Stimulated activated CD4-positive, alpha-beta T cell treated with anti-CD3 and anti-CD28 coated beads, Interleukin-1b, Interleukin-23, amount 100 ng/mL, for 4 hours (primary cell): Measurements from ENCODE around the gene TSPOAP1.

Experiments
- DNase-seq, 2 donors: peaks; one replicate each; pipeline ENCODE4 v3.0.0-alpha.2; 2020; ENCODE audit warnings: low read depth in 2 of 2

The TSPOAP1 gene

DNA sequence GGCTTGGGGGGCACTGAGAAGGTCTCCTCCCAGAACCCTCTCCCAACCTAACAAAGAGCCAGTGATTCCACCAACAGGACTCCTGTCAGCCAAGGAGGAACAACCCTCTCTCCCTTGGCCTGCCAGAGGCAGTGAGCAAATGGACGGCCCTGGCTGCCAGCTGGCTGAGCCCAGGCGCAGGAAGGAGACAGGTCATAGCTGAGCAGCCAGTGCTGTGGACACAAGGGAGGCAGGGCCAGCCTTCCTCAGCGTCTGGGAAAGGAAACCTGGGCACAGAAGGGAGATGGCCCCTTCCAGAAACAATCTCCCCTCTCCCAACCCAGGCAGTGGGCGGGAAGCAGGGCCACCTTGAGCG lies 50.0 kb downstream of the TSPOAP1 start:
- DNase-seq = no peak

DNA sequence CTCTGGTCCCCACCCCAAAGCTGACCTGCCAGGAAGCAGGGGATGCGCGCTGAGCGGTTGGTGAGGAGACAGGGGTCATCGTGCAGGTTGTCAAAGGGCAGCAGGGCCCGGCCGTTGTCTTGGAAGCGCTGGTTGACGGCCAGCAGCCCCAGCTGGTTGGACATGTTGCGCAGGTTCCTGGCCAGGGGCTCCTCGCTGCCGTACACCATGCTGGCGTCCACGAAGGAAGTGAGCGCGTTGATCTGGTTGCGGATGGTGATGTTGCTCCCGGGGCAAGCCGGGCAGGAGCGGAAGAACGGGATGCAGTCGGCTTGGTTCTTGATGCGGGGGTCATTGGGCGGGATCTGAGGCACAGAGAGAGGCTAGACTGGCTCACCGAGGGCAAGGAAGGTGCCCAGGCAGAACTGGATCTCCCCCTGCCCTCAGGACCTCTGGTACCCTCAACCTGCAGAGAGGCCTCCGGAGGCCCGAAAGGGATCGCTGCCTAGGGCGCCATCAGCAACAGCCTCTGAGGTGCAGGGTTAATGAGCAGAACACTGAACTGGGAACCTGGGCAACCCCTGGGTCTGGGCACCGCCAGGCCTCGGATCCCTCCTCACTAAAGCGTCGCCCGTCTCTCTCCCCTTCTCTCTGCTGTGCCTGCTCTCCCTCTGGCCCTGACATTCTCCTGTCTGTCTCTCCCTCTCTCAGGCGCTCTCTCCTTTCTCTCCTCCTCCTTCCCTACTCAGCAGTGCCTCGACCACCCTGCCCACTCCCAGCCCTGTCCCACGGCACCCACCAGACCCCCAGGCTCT lies 50.6 kb downstream of the TSPOAP1 start:
- no peak for DNase-seq

GRCh38 chr17:58277107-58277801 lies 51.3 kb downstream of the TSPOAP1 start:
- no peak for DNase-seq

- no peak for DNase-seq
Observed at GRCh38 chr17:58276423-58276822, 52.2 kb downstream of the TSPOAP1 start.

DNA sequence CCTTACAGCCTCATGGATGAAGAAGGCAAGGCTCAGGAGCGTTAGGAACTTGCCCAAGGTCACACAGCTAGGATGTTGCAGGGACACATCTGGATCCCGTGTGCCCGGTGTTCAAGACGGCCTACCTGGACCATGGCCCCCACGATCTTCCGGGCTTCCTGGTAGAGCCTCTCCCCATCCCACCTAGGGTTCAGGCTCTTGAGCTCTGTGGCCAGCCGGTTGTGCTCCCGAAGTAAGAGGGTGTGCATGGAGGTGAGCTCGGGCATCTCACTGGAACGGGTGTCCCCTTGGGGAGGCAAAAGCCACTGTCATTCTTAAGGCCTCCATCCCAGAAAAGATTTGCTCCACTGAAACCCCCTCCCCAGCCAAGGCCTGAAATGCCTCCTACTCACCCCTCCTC lies 53.2 kb downstream of the TSPOAP1 start:
- DNase-seq = no peak

DNA sequence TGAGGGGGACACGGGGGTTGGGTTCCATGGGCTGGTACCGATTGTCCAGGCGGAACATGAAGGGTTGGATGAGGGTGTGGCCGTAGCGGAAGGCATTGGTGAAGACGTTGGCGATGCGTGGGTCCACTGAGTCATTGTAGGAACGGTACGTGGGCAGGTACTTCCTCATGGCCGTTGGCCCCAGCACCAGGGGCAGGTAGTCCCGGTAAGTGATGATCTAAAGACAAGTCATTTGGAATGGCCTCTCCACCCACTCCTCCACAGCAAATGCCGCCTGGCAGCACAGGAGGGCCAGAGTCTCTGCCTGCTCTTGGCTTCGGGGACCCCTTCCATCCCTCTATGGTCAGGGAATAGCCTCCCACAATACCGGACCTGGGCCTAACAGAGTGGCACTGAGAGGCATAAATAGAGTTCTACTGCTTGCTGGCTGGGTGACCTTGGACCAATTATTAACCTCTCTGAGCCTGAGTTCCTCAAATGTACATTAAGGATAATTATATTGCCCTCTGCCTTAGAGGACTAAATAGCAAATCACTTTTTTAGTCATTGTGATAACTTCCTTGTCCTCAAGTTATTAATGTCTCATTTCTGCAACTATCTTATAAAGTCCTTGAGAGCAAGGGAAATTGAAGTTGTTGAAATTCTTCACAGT lies 55.0 kb downstream of the TSPOAP1 start:
- no peak for DNase-seq

DNA sequence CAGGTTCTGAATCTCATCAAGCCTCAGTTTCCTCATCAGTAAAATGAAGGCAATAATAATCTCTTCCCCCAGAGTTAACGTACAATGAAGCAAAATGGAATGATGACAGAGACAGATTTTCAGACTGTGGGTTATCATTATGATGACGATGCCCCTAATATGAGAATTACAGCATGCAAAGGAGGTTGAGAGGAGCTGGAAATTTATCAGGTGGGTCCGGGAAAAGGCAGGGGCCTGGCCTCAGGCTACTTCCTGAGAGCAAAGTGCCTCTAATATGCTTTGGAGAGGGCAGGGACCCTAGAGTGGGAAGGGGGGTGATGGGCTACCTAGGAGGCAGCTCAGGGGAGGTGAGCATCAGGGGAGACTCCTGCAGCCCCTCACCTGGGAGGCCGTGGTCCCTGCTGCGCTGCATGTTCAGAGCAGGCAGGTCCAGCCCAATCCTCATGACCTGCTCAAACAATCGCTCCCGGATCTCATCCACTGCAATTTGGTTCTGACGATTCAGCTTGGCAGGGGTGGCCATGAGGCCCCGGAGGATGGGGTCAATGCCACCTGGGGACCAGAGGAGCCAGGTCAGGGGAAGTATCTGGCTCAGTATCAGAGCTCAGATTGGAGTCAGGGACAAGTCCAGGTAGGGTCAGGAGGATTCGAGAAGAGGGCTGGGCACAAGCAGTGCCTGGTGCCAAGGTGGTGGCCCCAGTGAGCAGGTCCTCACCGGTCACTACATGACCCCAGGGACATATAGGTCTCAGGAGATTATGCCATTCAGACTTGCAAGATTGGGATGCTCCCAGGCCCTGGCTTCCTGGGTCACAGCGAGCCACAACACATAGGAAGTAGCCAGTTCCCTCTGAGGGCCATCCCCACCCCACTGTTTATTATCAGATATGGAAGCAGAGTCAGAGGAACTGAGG lies 56.0 kb downstream of the TSPOAP1 start:
- no peak for DNase-seq

DNA sequence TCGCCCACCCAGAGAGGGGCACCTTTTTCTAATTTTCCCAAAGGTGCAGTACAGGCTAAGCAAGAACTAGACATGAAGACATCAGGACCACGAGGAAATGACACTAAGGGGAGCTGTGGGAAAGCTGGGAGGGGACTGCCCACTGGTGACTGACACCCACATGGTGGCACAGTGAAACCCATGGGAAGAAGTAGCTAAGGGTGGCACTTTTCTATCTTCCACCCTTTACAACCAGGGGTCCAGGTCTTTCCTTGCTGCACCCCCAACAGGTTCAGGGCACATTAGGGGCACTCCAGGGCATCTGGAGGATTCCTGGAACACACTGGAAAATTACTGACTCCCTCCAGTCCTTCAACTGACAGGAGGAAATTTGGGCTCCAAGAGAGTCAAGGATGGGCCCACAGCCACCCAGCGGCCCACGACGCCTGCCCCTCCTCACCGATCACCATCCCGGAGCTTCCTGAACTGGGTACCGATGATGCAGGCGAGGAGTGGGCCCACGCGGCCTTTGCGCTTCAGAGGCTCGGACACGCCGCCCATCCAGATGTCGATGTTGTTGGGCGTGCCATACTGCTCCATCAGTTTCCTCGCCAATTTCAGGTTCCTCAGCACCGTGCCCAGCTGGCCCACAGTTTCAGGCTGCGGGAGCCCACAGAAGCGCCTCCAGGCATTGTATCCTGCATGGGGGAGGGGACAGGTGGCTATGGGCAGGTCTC lies 57.2 kb downstream of the TSPOAP1 start:
- DNase-seq = no peak

DNA sequence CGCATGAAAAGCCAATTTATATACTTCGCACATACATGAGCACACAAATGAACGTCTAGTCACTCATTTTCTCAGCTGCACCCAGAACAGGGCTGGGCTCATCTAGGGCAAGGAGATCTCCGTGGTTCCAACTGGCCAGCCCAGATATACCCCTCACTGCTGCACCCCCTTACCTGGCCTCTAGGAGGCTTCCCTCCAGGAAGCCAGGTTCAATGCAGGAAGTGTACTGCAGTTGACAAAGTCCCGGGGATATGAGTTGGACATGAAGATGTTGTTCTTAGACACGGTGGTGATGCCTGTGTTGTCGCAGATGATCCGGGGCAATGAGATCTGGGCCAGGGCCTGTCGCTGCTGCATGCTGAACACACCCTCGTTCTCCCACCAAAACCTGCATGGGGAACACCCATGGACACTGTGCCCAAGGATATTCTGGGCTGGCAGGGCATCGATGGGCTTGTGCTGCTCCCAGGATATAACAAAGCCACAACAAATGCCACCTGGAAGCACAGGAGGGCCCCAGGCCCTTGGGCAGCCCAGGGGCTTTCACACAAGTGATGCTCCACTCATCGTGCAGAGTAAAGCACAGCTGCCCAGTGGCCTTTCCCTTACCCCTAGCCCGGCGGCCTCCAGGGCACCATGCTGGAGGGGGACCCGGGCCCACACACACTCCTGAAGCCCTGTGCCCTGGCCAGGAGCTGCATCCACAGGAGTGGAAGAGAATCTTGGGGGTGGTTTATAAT lies 57.9 kb downstream of the TSPOAP1 start:
- DNase-seq = no peak

DNA sequence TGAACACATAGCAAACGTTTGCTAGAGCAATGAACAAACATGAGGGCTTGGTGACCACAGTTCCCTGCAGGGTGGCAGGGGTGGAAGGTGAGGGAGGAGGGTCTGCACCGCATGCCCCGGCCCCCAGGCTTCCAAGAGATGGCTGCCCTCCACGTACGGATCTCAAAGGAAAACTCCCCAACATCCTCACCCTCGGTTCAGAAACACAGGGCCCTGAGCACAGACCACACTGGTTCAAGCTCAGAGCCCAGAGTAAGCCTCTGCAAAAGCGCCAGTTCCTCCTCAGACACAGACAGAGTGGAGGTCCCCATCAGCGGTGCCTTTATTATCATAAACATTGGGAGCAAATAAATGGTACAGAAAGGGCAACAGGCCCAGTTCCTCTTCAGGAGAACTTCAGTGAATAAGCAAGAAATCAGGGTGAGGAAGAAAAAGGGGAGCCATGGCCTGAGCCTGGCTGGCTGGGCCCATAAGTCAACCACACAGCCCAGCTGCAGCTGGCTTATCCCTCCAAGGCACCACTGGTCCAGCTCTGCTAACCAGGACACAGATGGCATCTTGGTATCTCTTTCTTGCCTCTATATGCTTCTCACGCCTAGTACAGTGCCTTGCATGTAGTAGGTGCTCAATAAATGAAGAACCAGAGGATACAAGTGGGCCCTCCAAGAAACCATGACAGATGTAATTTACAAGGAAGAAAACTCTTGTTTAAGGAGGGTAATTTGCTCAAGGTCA lies 58.9 kb downstream of the TSPOAP1 start:
- no peak for DNase-seq

DNA sequence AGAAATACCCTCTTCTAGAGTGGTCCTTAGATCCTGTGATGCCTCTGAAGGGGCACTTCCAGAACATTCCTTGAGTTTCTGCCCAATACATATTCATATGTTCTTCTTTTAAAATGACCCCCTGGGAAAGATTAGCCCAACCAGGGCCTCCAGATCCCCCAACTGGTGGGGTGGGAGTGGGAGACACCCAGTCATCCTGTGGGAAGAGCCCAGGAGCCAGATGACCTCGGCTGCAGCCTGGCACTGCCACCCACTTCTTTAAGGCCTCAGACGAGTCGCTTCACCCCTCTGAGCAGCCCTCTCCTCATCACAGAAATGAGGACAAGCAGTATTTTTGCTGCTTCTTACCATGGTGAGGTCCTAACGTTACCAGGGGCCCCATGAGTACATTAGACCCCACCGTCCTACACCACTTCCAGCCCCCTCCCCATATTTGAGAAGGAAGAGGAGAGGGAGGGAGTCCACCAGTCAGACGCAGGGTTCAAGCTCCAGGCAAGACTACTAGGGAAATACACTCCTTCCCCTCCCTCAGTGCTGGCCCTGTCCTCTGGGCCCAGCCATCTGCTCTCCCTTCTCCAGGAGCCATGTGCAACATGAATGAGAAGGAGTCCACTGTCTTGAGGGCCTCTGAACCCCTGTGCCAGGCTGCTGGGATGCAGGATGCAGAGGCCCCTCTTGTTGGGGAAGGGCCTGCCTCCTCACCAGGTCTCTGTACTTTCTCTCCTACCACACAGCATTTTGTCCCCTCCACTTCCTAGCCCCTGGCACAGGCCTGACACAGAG lies 59.6 kb downstream of the TSPOAP1 start:
- DNase-seq = no peak

DNA sequence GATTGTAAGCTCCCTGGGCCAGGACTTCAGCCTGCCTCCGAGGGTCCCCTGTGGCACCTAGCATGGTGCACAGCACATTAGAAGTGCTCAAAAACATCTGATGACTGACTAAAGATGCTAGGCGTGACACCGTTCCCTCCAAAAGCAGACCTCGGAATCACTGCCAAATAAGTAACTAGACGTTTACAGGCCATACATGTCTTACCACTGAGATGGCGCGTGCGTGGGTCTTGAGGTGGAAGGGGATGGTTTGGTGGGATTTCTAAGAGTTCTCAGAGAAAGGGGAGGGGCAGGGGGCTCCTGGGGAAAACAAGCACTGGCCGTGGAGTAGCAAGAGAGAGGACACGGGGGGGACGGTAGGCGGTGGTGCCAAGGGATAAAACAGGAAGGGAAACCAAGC lies 60.3 kb downstream of the TSPOAP1 start:
- DNase-seq = no peak

DNA sequence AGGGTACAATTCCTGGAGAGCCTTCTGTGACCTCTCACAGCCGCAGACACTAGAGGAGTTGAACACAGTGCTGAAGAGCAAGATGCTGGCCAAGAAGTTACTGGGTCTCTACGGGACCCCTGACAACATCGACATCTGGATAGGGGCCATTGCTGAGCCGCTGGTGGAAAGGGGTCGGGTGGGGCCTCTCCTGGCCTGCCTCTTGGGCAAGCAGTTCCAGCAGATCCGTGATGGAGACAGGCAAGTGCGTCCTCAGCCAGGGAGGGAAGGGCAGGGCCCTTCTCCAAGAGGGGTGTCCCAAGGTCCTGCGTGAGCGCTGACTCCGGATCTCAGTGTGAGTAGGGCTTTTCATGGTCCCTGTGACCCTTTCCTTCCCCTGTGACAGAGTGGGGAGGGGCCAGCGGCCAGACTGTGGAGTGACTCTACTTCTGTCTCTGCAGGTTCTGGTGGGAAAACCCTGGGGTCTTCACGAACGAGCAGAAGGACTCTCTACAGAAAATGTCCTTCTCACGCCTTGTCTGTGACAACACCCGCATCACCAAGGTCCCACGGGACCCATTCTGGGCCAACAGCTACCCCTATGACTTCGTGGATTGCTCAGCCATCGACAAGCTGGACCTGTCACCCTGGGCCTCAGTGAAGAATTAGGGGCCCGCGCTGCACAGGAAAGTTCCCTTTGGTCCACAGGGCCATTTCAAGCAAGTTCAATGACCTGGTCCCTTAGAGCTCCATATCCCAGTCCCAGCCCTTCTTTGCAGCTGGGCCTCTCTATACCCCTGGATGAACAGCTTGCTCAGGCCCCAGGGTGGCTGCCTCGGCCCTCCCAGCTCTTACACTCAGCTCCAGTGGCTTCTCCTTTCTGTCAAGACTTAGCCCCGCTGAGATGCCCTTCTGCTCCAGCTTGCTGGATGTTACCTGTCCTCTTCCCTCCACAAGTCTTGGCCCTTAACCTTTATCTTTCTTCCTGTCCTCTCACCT lies 61.0 kb downstream of the TSPOAP1 start:
- no peak for DNase-seq

DNA sequence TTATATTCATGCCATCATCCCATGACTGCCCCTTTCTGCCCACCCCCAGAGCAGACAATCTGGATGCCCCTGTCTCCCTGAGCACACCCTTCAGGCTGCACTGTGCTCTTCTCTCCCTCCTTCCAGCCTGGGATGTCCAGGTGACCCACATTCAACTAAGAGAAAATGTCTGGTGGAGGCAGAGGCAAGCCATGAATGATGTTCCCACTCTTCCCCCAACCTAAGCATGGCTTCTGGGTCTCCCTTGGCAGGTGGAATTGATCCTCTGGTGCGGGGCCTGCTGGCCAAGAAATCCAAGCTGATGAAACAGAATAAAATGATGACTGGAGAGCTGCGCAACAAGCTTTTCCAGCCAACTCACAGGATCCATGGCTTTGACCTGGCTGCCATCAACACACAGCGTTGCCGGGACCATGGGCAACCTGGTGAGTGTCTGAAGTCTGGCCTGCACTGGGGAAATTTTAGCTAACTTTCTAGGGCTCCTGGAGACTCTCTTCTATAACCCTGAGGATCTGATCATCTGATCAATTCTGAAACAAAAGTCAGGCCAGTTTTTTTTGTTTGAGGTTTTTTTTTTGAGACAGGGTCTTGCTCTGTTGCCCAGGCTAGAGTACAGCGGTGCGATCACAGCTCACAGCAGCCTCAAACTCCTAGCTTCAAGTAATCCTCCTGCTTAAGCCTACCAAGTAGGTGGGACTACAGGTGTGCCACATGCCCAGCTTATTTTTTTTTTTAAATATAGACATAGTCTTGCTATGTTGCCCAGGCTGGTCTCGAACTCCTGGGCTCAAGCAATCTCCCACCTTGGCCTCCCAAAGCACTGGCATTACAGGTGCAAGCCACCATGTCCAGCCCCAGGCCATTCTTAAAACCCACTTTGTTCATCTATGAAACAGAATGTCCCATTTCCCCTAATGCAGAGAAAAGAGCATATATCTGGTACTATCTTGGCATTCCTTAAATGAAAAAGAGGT lies 62.4 kb downstream of the TSPOAP1 start:
- DNase-seq = no peak

- DNase-seq = no peak
Observed at GRCh38 chr17:58265271-58265670, 63.3 kb downstream of the TSPOAP1 start.

GRCh38 chr17:58264407-58265103 lies 64.0 kb downstream of the TSPOAP1 start:
- DNase-seq = no peak
